Pulmonary artery endothelial cell (primary cell): Measurements from ENCODE around the gene GDF10. TPM values are rescaled to one million over a fixed set of nuclear protein-coding genes. Genes with fewer than 3 reads are reported as not detected.
A peak's percentile ranks its signal among the peaks of the same experiment; 100 is the strongest.

Source experiments
- DNase-seq: peaks from one replicate; pipeline ENCODE4 v3.0.0-alpha.2; 2011; ENCODE audit warnings: low read depth, low spot score
- total RNA-seq: library from RNA; depleted of rRNA; stranded (reverse); fragments of >200 nt; gene quantifications from 2 replicates; pipeline ENCODE4 v1.2.3, GENCODE V29; 2014

Gene GDF10, protein sequence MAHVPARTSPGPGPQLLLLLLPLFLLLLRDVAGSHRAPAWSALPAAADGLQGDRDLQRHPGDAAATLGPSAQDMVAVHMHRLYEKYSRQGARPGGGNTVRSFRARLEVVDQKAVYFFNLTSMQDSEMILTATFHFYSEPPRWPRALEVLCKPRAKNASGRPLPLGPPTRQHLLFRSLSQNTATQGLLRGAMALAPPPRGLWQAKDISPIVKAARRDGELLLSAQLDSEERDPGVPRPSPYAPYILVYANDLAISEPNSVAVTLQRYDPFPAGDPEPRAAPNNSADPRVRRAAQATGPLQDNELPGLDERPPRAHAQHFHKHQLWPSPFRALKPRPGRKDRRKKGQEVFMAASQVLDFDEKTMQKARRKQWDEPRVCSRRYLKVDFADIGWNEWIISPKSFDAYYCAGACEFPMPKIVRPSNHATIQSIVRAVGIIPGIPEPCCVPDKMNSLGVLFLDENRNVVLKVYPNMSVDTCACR
- not detected in 2 replicates for total RNA-seq

DNA sequence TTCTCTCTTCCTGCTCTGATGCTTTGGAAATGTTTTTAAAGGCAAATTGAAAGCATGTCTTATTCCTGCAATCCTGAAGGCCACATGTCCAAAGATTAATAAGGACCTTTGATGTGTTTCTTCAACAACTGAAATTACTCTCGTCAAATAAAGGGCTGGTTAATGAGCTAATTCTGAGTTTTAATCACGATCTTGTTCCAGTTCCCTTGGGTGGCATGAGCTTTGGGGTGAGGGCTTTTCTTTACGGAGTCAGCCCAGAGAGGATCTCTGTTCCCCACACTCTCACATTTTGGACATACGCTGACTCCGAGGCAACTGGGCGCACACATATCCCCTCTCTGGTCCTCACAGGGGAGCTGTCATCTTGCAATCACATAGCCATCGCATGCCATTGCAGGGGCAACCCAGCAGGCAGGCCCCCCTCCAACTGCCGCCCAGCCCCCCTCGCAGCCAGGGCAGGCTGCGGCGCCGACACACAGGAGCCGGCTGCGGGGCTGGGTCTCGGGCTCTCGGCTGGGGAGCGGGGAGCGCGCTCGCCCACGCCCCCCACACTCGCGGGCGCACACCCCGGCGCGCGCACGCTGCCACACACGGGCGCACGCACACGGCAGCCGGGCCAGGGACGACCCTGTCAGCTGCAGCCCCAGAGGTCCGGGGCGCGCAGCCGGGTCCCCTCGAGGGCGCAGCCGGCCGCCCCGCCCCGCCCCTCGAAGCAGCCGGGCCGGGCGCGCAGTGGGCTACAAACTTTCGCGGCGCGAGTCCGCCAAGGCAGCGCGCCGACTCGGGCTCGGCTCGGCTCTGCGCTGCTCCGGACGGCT is at the start of gene GDF10:
Gene GDF10, plus strand, starts transcription at position 587 of the 818 bp plus-strand sequence. CDS start 455 bp downstream, outside the sequence.
- DNase-seq, result no peak

DNA sequence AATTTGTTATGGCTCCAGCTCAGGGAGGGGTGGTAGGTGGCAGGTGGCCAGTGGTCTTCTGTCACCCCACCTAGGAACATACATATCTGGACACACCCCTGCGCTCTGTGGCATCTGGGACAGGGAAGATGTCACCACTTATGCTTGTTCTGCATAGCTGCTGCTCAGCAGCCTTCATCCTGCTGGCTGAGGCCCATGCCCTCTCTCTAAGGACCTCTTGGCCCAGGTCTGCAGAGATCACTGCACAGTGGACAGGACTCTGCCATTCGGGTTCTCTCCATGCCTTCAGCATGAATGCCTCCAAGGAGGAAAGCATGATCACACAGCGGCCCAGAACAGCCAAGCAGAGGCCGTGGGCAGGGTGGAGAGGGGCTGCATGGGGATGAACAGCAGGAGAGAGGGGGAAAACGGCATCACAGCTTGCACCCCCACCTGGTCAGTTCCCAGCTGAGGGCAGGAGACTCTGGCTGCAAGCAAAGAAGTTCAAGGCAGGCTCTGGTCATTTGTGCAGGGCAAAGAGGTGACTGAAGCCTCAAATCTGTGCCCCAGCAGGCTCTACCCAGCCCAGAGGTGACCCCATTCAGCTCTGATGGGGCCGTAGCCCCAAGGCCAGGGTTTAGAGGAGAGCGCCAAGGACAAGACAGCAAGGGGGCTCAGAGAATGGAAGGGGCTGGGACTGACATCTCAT is 47.8 kb upstream of the GDF10 start:
- DNase-seq, result no peak

DNA sequence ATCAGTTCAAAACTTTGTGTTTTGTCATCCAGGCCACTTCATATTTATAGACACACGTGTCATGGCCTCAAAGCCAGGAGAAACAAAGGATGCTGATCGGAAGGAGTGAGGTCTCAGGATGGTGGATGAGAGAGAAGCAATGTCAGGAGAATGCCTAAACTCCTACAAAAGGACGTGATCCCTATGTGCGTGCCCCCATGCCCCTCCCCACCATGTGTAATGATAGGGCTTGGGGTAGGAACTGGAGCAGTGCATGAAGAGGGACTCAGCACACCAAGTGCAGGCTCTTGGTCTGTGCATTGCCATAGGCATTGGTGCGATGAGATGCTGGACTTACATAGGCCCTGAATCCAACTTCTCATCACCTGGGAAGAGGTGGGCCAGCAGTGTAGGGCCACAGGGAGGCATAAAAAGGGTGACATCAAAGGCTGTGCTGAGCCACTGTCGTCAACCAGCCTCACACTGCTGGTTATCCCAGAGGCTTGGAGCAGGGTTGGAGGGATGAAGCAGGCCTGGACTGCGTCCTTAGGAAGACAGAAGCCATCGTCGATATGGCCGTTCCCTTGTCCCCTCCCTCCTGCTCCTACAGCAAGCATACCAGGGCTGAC is 46.9 kb upstream of the GDF10 start:
- DNase-seq, result no peak

DNA sequence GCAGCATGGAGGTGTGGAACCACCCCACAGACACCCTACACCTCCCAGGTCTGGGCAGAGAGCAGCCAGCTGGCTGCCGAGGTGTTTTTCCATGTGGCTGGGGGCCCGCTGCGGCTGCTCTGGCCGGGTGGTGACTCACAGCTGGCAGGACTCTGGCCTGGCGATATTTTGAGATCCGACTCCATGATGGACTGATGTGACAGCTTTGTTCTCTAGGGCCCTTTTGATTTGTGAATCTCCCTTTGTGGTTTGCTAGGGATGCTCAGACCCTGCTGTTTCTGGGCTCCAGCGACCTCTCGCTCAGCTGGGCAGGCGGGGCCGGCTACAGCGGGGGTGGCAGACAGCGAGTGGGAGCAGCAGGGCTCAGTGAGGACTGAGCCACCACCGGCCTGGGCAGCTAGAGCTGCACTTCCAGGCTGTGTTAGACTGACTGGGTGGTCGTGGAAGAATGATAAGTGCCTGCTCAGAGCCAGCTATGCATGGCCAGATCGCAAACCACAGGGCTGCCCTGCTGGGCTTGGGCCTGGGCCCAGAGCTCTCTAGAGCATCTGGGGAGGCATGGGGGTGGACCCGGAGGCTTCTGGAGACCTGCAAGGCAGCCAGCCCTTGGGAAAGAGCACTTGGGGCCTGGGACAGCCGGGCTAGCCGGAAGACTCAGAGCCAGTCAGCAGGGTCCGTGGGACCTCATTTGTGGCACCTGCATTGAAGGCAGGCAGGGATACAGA is 46.2 kb upstream of the GDF10 start:
- DNase-seq, result no peak

DNA sequence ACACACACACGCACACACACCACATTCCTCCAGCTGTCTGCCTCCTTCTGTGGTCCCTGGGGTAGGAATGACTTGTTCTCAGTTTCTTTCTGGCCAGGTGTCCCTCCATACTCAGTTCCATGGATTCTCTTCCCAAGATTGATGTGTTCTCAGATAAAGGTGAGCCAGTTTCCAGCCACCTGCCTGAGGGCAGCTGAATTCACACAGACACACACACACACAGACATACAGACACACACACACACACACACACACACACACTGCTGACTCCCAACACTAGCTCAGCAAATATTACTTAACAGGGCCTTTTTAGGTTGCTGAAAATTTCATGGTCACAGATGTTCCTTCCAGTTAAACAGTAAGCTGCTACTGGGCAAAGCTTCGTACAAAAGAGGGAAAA is 45.4 kb upstream of the GDF10 start:
- DNase-seq, result no peak

DNA sequence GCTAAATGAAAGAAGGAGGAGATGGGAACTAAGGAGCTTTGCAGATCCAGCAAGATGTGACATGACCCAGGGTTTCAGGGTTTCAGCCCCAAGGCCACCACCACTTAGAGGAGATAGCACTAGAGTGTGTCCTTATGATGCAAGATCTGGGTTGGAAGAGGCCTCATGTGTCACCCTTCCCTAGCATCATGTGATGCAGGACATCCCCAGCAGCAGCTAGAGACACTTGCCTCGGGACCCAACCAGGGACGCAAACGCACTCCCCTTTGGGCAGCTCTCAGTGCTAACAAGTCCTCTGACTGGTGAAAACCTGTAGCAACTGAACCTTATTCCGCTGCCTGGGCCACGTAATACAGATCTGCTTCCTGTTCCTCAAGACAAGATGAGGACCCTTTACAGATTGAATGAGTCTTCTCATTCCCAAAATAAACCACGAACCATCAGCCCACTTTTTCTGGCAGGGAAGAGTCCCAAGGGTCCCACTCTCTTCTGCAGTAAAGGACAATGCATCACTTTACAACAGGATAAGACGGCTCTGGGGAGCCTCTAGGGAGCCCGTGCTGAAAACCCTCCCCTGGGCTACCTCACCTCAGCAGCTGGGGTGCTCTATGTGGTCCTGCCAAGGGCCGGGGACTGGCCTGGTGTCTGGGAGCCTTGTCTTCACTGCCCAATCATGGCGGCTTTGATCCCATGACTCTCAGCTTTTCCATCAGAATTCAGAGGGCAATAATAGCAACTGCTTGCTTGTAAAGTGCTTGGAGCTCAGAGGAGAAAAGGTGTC is 44.8 kb upstream of the GDF10 start:
- DNase-seq, result no peak

DNA sequence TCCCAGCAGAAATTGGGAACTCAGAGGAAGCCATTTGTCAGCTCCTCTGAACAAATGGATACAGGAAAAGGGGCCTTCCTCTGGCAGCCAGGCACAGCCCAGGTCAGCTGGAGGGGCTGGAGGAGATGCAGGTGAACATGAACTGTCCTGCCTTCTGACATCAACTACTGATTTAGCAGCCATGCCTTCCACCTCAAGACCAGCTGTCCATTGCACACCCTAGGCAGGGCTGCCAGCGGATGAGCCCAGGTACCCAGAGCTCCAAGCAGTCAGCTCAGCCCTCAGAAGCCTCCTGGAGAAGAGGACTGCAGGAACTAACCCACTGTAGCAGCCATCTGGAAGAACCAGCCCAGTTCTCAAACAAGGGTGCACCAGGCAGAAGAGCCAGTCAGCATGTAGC is 44.1 kb upstream of the GDF10 start:
- DNase-seq, result no peak

DNA sequence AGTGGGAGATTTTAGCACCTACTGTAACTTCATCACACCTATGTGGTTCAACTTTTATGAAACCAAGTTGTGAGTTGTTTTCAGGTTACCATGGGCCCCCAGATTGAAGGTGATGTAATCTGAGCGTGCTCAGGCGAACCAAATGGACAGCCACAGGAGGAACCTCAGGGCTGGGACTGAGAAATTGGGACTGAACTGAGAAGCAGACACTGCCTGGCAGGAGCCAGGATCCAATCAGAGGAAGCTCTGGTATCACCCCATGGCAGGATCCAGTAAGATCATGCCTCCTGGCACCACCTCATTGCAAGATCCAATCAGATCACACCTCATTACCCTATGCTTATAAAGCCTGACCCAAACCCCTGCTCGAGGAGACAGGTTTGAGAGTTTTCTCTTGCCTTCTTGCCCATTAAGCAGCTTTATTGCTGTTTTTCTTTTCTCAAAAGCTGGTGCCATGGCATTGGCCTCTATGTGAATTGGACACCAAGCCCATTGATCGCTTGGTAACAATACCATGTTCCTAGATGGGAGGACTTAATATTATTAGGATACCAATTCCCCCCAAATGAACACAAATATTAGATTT is 43.2 kb upstream of the GDF10 start:
- no peak for DNase-seq

DNA sequence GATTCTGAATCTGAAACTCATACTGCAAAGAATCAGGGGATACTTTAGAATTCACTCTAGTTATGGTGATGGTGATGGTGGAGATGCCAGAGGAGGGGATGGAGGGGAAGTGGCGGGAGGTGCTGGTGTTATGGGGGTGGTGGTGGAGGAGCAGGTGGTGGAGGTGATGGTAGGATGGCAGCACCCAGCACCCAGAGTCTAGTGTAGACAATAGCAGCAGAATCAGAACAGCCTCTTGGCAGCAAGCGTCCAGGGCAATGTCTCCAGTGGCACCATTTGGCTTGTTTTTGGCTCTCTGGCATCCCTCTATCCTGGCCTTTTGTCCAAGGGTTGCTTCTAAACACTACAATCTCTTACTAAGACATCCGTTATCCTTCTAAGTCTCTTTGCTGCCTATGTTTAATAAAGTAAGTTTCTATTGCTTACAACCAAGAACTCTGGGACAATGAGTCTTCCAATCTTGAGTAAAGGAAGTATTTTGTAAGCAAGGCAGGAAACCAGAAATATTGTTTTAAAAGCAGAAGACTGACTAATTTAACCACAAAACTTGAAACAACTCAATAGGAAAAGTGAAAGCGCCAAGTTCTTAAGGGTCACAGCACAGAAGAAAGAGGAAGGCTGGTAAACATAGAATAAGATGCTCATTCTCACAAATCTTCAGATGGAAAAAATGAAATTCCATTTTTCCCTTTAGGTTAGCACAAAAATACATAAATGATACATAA is 42.4 kb upstream of the GDF10 start:
- peak; percentile 5 for DNase-seq

DNA sequence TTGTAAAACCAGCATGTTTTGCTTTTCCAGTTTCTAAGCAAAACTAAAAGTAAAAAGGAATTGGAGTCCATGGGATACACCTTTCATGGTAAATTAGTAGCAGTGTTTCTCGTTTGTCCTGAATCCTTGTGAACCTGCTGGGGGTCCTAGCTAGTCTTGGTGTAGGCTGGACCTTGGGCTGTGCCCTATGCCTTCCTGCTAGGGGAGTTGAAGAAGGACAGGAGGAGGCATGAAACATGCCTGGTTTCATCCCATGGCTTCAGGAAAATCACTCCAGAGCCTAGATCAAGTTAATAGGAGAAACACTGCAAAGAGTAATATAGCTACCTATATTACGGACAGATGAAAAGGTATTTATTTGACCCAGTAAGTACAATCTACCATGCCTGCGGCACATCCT is 41.1 kb upstream of the GDF10 start:
- no peak for DNase-seq

DNA sequence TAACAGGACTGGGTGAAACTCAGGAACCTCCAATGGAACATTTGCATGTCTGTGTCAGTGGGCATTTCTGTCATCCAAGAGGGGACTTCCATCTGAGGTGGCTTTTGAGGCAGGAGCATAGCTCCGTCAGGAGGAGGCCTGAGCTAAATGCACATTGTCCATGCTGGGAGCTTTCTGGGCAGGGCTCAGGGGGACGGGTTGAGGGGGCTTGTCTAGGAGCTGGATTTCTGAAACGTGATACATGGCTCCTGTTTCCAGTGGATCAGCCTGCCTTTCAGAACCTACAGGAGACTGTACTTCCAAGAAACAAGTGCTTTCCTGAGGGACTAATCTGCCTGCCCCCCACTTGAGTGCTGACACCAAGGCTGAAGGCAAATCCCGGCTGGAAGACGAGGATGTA is 40.5 kb upstream of the GDF10 start:
- no peak for DNase-seq

DNA sequence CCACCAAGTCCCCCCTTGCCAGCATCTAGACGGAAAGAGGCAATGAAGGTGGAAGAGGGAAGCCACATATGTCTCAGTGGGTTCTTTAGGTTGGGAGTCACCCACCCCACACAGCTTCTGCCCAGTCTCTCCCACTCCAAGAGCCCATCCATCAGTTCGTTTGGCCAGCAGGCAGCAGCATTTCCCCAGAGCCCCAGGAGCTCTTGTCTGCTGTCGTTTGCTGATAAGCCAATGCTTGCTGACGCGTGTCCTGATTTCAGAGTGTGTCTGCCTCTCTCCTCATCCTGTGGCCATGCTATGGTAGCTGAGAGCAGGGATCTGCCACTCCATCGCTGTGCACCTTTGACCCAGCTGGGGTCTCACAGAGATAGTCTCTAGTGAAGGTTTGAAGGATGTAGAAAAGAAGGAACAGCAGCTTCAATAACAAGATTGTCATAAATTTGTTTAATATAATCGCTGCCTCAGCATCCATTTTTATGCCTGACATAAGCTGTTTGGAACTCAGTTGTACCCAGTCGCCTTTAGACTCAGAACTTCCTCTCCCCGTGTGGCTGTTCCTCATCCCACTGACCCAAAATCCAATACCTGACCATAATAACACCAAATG is 39.4 kb upstream of the GDF10 start:
- no peak for DNase-seq

DNA sequence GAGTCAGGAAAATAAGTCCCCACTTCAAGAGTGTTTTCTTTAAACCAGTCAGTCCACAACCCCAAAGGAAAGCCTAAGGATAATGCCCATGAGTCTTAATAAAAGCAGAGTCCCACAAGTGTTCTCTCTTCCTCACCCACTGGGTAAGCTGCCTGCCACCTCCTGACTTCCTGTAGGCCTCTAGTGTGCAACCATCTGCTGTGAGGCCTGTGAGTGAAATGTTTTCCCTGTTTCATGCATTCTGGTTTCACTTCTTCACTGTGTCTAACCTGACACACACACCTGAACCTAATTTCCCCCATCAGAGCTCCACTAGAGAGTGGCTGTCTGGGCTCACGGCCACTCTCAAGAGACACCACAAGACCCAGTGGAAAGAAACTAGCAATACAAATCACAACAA is 38.9 kb upstream of the GDF10 start:
- no peak for DNase-seq

DNA sequence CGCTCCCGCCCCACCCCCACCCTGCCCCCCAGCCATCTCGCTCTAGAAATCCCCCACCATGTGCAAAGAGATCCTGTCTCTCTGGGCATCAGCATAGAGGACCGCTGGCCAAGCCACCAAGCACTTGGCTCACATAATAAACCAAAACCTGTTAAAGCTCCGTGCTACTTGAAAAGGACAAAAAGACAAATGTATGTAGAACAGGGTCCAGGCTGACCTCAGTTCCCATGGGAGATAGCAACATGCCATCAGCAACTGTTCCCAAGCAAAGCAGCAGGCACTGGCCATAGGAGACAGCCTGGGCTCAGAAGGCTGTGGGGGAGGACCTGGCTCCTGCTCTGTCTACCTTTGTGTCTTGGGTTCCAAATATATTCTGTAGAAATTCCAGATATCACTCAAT is 38.4 kb upstream of the GDF10 start:
- no peak for DNase-seq

DNA sequence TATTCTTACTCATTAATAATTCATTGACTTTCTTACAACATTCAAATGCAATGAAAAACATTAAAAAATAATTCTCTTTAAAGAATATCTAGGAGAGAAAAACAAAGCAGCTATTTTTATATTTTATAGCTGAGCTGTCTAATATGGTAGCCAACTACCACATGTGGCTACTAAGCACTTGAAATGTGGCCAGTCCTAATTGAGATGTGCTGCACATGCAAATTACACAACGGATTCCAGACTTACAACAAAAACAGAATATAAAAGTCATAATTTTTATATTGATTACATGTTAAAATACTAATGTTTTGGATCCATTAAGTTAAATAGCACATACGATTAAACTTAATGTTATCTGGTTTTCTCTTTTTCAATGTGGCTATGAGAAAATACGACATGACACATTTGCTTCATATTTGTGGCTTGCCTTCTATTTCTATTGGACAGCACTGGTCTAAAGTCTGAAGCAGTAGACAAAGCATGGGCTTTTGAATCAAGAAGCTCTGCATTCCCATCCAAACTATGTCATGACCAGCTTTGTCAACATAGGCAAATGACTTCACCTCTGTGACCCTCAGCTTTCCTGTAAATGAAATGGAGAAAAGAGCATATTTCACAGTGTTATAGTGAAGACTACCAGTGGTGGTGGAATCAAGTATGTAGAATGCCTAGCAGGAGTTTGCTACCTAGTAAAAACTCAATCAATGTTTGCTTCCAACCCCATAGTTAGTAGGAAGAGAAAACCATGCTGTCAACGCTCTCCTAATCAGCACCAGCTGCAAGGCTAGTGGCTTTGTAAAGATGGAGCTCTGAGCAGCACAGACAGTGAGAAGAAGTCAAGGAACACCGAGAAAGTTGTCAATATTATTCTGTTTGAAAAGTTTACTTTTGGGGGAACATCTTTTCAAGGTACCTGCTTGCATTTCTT is 37.1 kb upstream of the GDF10 start:
- DNase-seq, result no peak

DNA sequence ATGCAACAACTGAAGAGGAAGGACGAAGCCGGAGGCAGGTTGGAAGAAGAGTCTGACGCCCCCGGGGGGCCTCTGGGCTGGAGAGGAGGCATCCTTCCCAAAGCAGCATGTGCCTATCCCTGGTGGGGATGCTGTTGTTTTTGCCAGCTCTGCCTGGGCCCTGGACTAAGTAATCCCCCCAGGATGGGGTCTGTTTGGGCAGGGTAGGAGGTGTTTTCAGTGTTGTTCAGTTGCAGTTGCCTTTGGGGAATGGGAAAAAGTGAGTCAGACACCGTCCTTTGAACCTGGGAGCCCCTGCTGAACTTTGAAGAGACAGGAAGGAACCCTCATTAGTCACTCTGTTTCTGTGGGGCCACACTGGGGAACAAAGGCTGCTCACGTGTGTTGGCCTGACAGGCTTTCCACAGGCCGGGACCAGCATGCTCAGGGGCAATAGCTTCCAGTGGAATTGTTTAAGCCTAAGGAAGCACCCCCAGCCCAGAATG is 35.2 kb upstream of the GDF10 start:
- peak; percentile 3 for DNase-seq

DNA sequence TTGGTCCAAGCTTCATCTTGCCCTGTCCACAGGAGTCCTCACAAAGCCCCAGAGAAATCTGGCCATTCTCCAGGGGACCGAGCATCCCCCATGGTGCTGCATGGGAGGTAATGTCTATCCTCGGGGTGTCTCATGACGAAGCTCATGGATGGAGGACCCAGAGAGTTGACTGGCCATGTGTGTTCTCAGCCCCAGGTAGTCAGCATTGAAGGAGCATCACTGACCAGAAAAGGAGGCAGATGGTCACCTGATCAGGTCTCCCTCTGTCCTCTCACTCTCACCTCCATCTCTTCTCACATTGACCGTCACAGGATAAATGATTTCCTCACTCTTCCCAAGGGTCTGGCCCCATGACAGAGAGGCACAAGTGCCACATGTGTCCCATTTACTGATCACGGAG is 33.4 kb upstream of the GDF10 start:
- DNase-seq, result no peak
